HCT116 (cell line): ENCODE results near the gene HBM. TPM values are rescaled to one million over a fixed set of nuclear protein-coding genes. Genes with fewer than 3 reads are reported as not detected.

Experiments used
- ATAC-seq: fragments of 200-7000 bp; cut with Tn5 transposase; 2 replicates; pipeline ENCODE4 v1.9.1; 2020; ENCODE audit warnings: mild to moderate bottlenecking, moderate library complexity
- BruUV-seq: library from RNA; stranded (reverse); fragments of 400-500 nt; replicated peaks from 2 replicates; lab custom pipeline; 2021; lab: Mats Ljungman, UMichigan
- CTCF ChIA-PET: fragments of 300-600 bp; sonication (Branson Sonifier 250); formaldehyde crosslinking; loops from one replicate; lab custom pipeline; 2021; ENCODE audit warnings: antibody characterized with exemption; lab: Charles Lee
- POLR2A ChIA-PET: fragments of 300-600, 350-600 bp; sonication (Branson Sonifier 250); formaldehyde crosslinking; loops from one replicate; lab custom pipeline; 2021; ENCODE audit warnings: antibody characterized with exemption; lab: Charles Lee
- RAD21 ChIA-PET, 2 experiments: fragments of 300-600 bp; sonication (Branson Sonifier 250); formaldehyde crosslinking; loops; one replicate each; lab custom pipeline; 2023; ENCODE audit warnings: low total read pairs in 2 of 2; ENCODE audit not compliant: uncharacterized antibody in 2 of 2, unreplicated experiment in 2 of 2, low non-redundant PET in 1 of 2; lab: Charles Lee
- DNase-seq: peaks from one replicate; pipeline ENCODE4 v3.0.0-alpha.2; 2010; ENCODE audit warnings: low read depth, low spot score
- H2AFZ ChIP-seq: fragments of 200-600 bp; shearing (Covaris generic), sonication (generic); 2 replicates; pipeline ENCODE4 v1.6.1; 2017; ENCODE audit warnings: low read depth, mixed run types, mixed read lengths, antibody characterized with exemption, low read length; ENCODE audit not compliant: poor library complexity, severe bottlenecking
- H3K27ac ChIP-seq: 2 replicates; pipeline ENCODE4 v1.5.1; 2012; ENCODE audit warnings: low read depth, low read length
- H3K27me3 ChIP-seq: fragments of 200-600 bp; sonication (generic); 2 replicates; pipeline ENCODE4 v1.6.1; 2016; ENCODE audit warnings: mixed run types, low read length, mixed read lengths; ENCODE audit not compliant: insufficient read depth
- H3K36me3 ChIP-seq, 2 experiments: fragments of 200-500 bp in 1 of 2; fragments of 200-600 bp in 1 of 2; sonication (Bioruptor generic) in 1 of 2; sonication (generic) in 1 of 2; 2 replicates each; pipeline versions ENCODE4 v1.5.1 to v1.6.1; 2014 to 2016; ENCODE audit warnings: low read length in 2 of 2, inconsistent platforms in 1 of 2, mixed read lengths in 1 of 2, mixed run types in 1 of 2; ENCODE audit not compliant: insufficient read depth in 2 of 2, control insufficient read depth in 1 of 2
- H3K4me1 ChIP-seq, 2 experiments: fragments of 200-600 bp in 1 of 2; sonication (generic) in 1 of 2; 2 replicates each; pipeline versions ENCODE4 v1.5.1 to v1.6.1; 2012 to 2017; ENCODE audit warnings: low read length in 2 of 2, inconsistent platforms in 1 of 2, mild to moderate bottlenecking in 1 of 2, mixed read lengths in 1 of 2, mixed run types in 1 of 2, moderate library complexity in 1 of 2; ENCODE audit not compliant: insufficient read depth in 2 of 2, control insufficient read depth in 1 of 2
- H3K4me2 ChIP-seq: fragments of 200-600 bp; sonication (generic); 2 replicates; pipeline ENCODE4 v1.6.1; 2017; ENCODE audit warnings: mixed run types, low read length, mixed read lengths
- H3K4me3 ChIP-seq, 2 experiments: fragments of 200-600 bp in 1 of 2; sonication (generic) in 1 of 2; replicated peaks in 1 of 2; 2 replicates each; pipeline ENCODE4 v1.5.1; 2011 to 2016; ENCODE audit warnings: low read length in 2 of 2, control low read depth in 1 of 2, low read depth in 1 of 2, mild to moderate bottlenecking in 1 of 2, mixed read lengths in 1 of 2, mixed run types in 1 of 2
- H3K79me2 ChIP-seq: fragments of 200-600 bp; sonication (generic); 2 replicates; pipeline ENCODE4 v1.6.1; 2017; ENCODE audit warnings: mild to moderate bottlenecking, mixed run types, low read length, moderate library complexity, mixed read lengths; ENCODE audit not compliant: insufficient read depth
- H3K9ac ChIP-seq: fragments of 200-600 bp; sonication (generic); 2 replicates; pipeline ENCODE4 v1.6.1; 2016; ENCODE audit warnings: low read length, mixed read lengths
- H3K9me2 ChIP-seq: fragments of 200-600 bp; sonication (generic), shearing (Covaris generic); 2 replicates; pipeline ENCODE4 v1.6.1; 2017; ENCODE audit warnings: mixed run types, mild to moderate bottlenecking, moderate library complexity; ENCODE audit not compliant: insufficient read depth
- H3K9me3 ChIP-seq, 2 experiments: fragments of 200-500 bp in 1 of 2; fragments of 200-600 bp in 1 of 2; sonication (Bioruptor generic) in 1 of 2; sonication (generic) in 1 of 2; 2 replicates each; pipeline ENCODE4 v1.6.1; 2014 to 2017; ENCODE audit warnings: low read length in 2 of 2, mixed read lengths in 2 of 2, inconsistent platforms in 1 of 2, low read depth in 1 of 2, mild to moderate bottlenecking in 1 of 2, mixed run types in 1 of 2, moderate library complexity in 1 of 2; ENCODE audit not compliant: control insufficient read depth in 1 of 2, insufficient read depth in 1 of 2
- H4K20me1 ChIP-seq: fragments of 200-600 bp; sonication (generic), shearing (Covaris generic); 2 replicates; pipeline ENCODE4 v1.6.1; 2017; ENCODE audit warnings: mixed run types, mild to moderate bottlenecking, moderate library complexity; ENCODE audit not compliant: insufficient read depth
- CBX3 ChIP-seq: IDR thresholded peaks from 2 replicates; pipeline ENCODE4 v1.6.1; 2012; ENCODE audit warnings: low read depth
- CEBPB ChIP-seq: IDR thresholded peaks from 2 replicates; pipeline ENCODE4 v1.6.1; 2012; ENCODE audit warnings: low read depth
- EGR1 ChIP-seq: IDR thresholded peaks from 2 replicates; pipeline ENCODE4 v1.6.1; 2012; ENCODE audit warnings: low read depth
- ELF1 ChIP-seq: IDR thresholded peaks from 2 replicates; pipeline ENCODE4 v1.6.1; 2012; ENCODE audit warnings: low read depth, borderline replicate concordance
- EZH2 ChIP-seq: fragments of 200-600 bp; sonication (generic); IDR thresholded peaks from 2 replicates; pipeline ENCODE4 v1.6.1; 2017; ENCODE audit warnings: antibody characterized with exemption, mixed run types
- FOSL1 ChIP-seq: IDR thresholded peaks from 2 replicates; pipeline ENCODE4 v1.6.1; 2012; ENCODE audit warnings: low read depth
- JUND ChIP-seq: IDR thresholded peaks from 2 replicates; pipeline ENCODE4 v1.6.1; 2012
- POLR2A ChIP-seq: IDR thresholded peaks from 2 replicates; pipeline ENCODE4 v1.7.0; 2011; ENCODE audit warnings: borderline replicate concordance; ENCODE audit not compliant: insufficient read depth, insufficient read length; ENCODE audit errors: extremely low read depth
- POLR2AphosphoS5 ChIP-seq: IDR thresholded peaks from 2 replicates; pipeline ENCODE4 v1.6.1; 2011; ENCODE audit warnings: mild to moderate bottlenecking, low read depth, low read length, moderate library complexity
- RAD21 ChIP-seq: IDR thresholded peaks from 2 replicates; pipeline ENCODE4 v1.6.1; 2012; ENCODE audit warnings: low read depth, mild to moderate bottlenecking
- SP1 ChIP-seq: IDR thresholded peaks from 2 replicates; pipeline ENCODE4 v1.6.1; 2012; ENCODE audit warnings: low read depth
- TCF7L2 ChIP-seq: IDR thresholded peaks from 2 replicates; pipeline ENCODE4 v1.7.0; 2011; ENCODE audit warnings: borderline replicate concordance, inconsistent platforms; ENCODE audit not compliant: insufficient read depth, insufficient read length; ENCODE audit errors: extremely low read depth
- YY1 ChIP-seq: IDR thresholded peaks from 2 replicates; pipeline ENCODE4 v1.6.1; 2011; ENCODE audit warnings: low read length, low read depth, moderate library complexity, mild to moderate bottlenecking; ENCODE audit not compliant: insufficient replicate concordance; ENCODE audit errors: extremely low read depth
- ZFX ChIP-seq: fragments of 450-650 bp; IDR thresholded peaks from 2 replicates; pipeline ENCODE4 v1.6.1; 2017
- ZNF274 ChIP-seq: fragments of 200-500 bp; sonication (Bioruptor generic); IDR thresholded peaks from 2 replicates; pipeline ENCODE4 v1.6.1; 2014; ENCODE audit warnings: mild to moderate bottlenecking, low read depth, low read length, inconsistent platforms
- intact Hi-C: fragments of 100-400 bp; cut with micrococcal nuclease; formaldehyde crosslinking; loops from 2 replicates; pipeline ENCODE4 v1.10.0; 2022
- total RNA-seq: library from RNA; stranded (reverse); gene quantifications from one replicate; pipeline ENCODE4 v1.2.1, GENCODE V29; 2021; ENCODE audit not compliant: unreplicated experiment
- TF ChIP-seq, protein P1 (sequence below): IDR thresholded peaks from 2 replicates; pipeline ENCODE4 v1.6.1; 2012
- TF ChIP-seq, protein P2 (sequence below): IDR thresholded peaks from 2 replicates; pipeline ENCODE4 v1.6.1; 2011; ENCODE audit warnings: mild to moderate bottlenecking, low read length, moderate library complexity; ENCODE audit not compliant: insufficient replicate concordance; ENCODE audit errors: extremely low read depth
- TF ChIP-seq, protein P3 (sequence below): IDR thresholded peaks from 2 replicates; pipeline ENCODE4 v1.6.1; 2012

Gene HBM
- total RNA-seq, 1 experiment from 2014 or later, result not detected

DNA sequence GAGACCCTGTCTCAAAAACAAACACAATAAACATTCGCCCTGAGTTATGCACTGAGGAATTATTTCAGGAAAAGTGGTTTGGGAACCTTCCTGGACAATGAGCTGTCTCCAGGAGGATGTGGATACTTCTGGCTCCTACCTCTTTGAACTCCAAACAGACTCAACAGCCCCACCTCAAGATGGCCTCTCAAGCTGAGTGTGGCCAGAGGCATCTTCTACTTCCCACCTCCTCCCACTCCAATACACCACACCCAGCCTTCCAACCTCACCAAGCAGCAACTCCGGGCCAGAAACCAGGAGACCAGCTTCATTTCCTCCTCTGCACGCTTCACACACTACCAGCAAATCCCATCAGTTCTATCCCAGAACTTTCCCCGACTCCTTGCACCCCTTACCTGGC lies 26.1 kb downstream of the HBM start:
- DNase-seq (no peak), ATAC-seq (no peak)
- Histone ChIP-seq H2AFZ (no peak overlapping the region), H3K9ac (no peak overlapping the region), H3K4me3 (no peak overlapping the region), H3K4me2 (no peak overlapping the region), H3K36me3 (peaks cover 0 to 7% of the 10 kb centered on the region in 2 experiments), H3K9me3 (no peaks in the 10 kb centered on the region), H3K27ac (no peak overlapping the region), H3K9me2 (no peaks in the 10 kb centered on the region), H4K20me1 (no peaks in the 10 kb centered on the region), H3K4me1 (no peaks in the 10 kb centered on the region), H3K79me2 (no peaks in the 10 kb centered on the region), H3K27me3 (no peaks in the 10 kb centered on the region)
- intact Hi-C loops, result no loop called here
- ChIA-PET RAD21 (no interaction called here), POLR2A (no interaction called here), CTCF (no interaction called here)
- no peak for TF ChIP-seq CBX3
- no peak for TF ChIP-seq ZFX
- TF ChIP-seq CEBPB, result no peak
- TF ChIP-seq ELF1, result no peak
- TF ChIP-seq RAD21, result no peak
- no peak for TF ChIP-seq POLR2A
- TF ChIP-seq JUND, result no peak
- no peak for TF ChIP-seq POLR2AphosphoS5
- no peak for TF ChIP-seq ZNF274
- no peak for TF ChIP-seq SP1
- TF ChIP-seq, protein P1, sequence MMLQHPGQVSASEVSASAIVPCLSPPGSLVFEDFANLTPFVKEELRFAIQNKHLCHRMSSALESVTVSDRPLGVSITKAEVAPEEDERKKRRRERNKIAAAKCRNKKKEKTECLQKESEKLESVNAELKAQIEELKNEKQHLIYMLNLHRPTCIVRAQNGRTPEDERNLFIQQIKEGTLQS, result no peak
- TF ChIP-seq YY1, result no peak
- TF ChIP-seq EGR1, result no peak
- BruUV-seq, result no TSS peak

GRCh38 chr16:192686-193085 lies 26.9 kb downstream of the HBM start:
- CTCF ChIA-PET, result no interaction called here
- Histone ChIP-seq H3K27ac (no peak overlapping the region), H3K9me3 (no peaks in the 10 kb centered on the region), H4K20me1 (no peaks in the 10 kb centered on the region), H3K9ac (no peak overlapping the region), H3K27me3 (no peaks in the 10 kb centered on the region), H3K79me2 (no peaks in the 10 kb centered on the region), H3K9me2 (no peaks in the 10 kb centered on the region), H3K4me3 (no peak overlapping the region), H3K4me2 (no peak overlapping the region), H2AFZ (no peak overlapping the region), H3K4me1 (no peaks in the 10 kb centered on the region), H3K36me3 (peaks cover 2 to 9% of the 10 kb centered on the region in 2 experiments)
- intact Hi-C loops, result no loop called here
- RAD21 ChIA-PET, result no interaction called here
- no peak for ATAC-seq
- TF ChIP-seq TCF7L2 (no peak), FOSL1 (no peak), CBX3 (no peak), CEBPB (no peak), EGR1 (no peak), POLR2AphosphoS5 (no peak), EZH2 (no peak), ZNF274 (no peak), POLR2A (no peak)
- TF ChIP-seq, protein P2, sequence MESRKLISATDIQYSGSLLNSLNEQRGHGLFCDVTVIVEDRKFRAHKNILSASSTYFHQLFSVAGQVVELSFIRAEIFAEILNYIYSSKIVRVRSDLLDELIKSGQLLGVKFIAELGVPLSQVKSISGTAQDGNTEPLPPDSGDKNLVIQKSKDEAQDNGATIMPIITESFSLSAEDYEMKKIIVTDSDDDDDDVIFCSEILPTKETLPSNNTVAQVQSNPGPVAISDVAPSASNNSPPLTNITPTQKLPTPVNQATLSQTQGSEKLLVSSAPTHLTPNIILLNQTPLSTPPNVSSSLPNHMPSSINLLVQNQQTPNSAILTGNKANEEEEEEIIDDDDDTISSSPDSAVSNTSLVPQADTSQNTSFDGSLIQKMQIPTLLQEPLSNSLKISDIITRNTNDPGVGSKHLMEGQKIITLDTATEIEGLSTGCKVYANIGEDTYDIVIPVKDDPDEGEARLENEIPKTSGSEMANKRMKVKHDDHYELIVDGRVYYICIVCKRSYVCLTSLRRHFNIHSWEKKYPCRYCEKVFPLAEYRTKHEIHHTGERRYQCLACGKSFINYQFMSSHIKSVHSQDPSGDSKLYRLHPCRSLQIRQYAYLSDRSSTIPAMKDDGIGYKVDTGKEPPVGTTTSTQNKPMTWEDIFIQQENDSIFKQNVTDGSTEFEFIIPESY, result no peak
- TF ChIP-seq, protein P3, sequence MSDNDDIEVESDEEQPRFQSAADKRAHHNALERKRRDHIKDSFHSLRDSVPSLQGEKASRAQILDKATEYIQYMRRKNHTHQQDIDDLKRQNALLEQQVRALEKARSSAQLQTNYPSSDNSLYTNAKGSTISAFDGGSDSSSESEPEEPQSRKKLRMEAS, result no peak
- no peak for DNase-seq
- no TSS peak for BruUV-seq
- POLR2A ChIA-PET, result no interaction called here
